ENCODE results near the gene TRIO. TPM values are rescaled to one million over a fixed set of nuclear protein-coding genes. Genes with fewer than 3 reads are reported as not detected.

TRIO gene
- total and polyA plus RNA-seq, 8 donors = 84.4 to 151 (median 93.7) TPM

- no peak for DNase-seq
Measured at GRCh38 chr5:14319102-14319501, 176.0 kb downstream of the TRIO start.

GRCh38 chr5:14321936-14322335 is 178.8 kb downstream of the TRIO start:
- intact Hi-C loops (cut with DNase I) = no loop called here
- no peaks in the 10 kb centered on the region for H3K9me3 ChIP-seq
- H3K27me3 ChIP-seq = no peaks in the 10 kb centered on the region
- H3K4me1 ChIP-seq = peaks cover 0 to 9% of the 10 kb centered on the region in 2 donors
- H3K4me3 ChIP-seq = no peak overlapping the region
- no peak for DNase-seq
- no peak for TF ChIP-seq CTCF (IDR thresholded peaks at IDR 0.05)
- no peak overlapping the region for H3K27ac ChIP-seq
- no peak for ATAC-seq
- H3K36me3 ChIP-seq = peaks cover 0 to 42% of the 10 kb centered on the region in 2 donors

More at GRCh38 chr5:14319102-14319501, 176.0 kb downstream of the TRIO start:
- H3K4me3 ChIP-seq = no peak overlapping the region
- intact Hi-C loops (cut with DNase I) = no loop called here
- no peak overlapping the region for H3K27ac ChIP-seq
- H3K27me3 ChIP-seq = no peaks in the 10 kb centered on the region
- no peak for TF ChIP-seq CTCF (IDR thresholded peaks at IDR 0.05)
- peaks cover 0 to 45% of the 10 kb centered on the region in 2 donors for H3K36me3 ChIP-seq
- no peaks in the 10 kb centered on the region for H3K4me1 ChIP-seq
- no peak for ATAC-seq
- H3K9me3 ChIP-seq = no peaks in the 10 kb centered on the region

GRCh38 chr5:14322437-14323187 is 179.5 kb downstream of the TRIO start:
- H3K4me1 ChIP-seq = peaks cover 0 to 9% of the 10 kb centered on the region in 2 donors
- DNase-seq (no peak), ATAC-seq (no peak)
- H3K36me3 ChIP-seq = peaks cover 0 to 35% of the 10 kb centered on the region in 2 donors
- H3K9me3 ChIP-seq = no peaks in the 10 kb centered on the region
- no peak for TF ChIP-seq CTCF (IDR thresholded peaks at IDR 0.05)
- H3K27me3 ChIP-seq = no peaks in the 10 kb centered on the region
- no peak overlapping the region for H3K27ac ChIP-seq
- intact Hi-C loops (cut with DNase I) = no loop called here
- H3K4me3 ChIP-seq = no peak overlapping the region

- Histone ChIP-seq H3K27me3 (no peaks in the 10 kb centered on the region), H3K36me3 (peaks cover 0 to 27% of the 10 kb centered on the region in 2 donors), H3K9me3 (no peaks in the 10 kb centered on the region), H3K4me3 (no peak overlapping the region), H3K4me1 (peaks cover 0 to 9% of the 10 kb centered on the region in 2 donors), H3K27ac (no peak overlapping the region)
- TF ChIP-seq CTCF (IDR thresholded peaks at IDR 0.05) = no peak
- no peak for DNase-seq
- ATAC-seq = no peak
- intact Hi-C loops (cut with DNase I) = no loop called here
Measured at GRCh38 chr5:14323466-14323865, 180.3 kb downstream of the TRIO start.

GRCh38 chr5:14325369-14325768 is 182.2 kb downstream of the TRIO start:
- intact Hi-C loops (cut with DNase I) = no loop called here
- Histone ChIP-seq H3K36me3 (peaks cover 0 to 22% of the 10 kb centered on the region in 2 donors), H3K27ac (no peak overlapping the region), H3K4me3 (no peak overlapping the region), H3K27me3 (no peaks in the 10 kb centered on the region), H3K4me1 (peaks cover 0 to 11% of the 10 kb centered on the region in 2 donors), H3K9me3 (no peaks in the 10 kb centered on the region)
- DNase-seq = no peak
- no peak for ATAC-seq
- no peak for TF ChIP-seq CTCF (IDR thresholded peaks at IDR 0.05)

Data from left lung (tissue), 10 donors.